ENCODE measurements around the gene USP11.

Gene USP11

GRCh38 chrX:47231167-47231566, 1.6 kb upstream of the USP11 start:
- no peaks in the 10 kb centered on the region for H3K27me3 ChIP-seq (ENCODE audit: control insufficient read depth, insufficient read depth, low read length)
- H3K4me1 ChIP-seq (ENCODE audit: control insufficient read depth, insufficient read depth, low read length): no peaks in the 10 kb centered on the region
- no peak overlapping the region for H3K4me3 ChIP-seq (ENCODE audit: low read length)
- no peak overlapping the region for H3K9ac ChIP-seq (ENCODE audit: low read length)
- no peak overlapping the region for H3K27ac ChIP-seq (ENCODE audit: low read depth, low read length)
- peaks cover 12% of the 10 kb centered on the region for H3K36me3 ChIP-seq (ENCODE audit: control insufficient read depth, insufficient read depth, low read length)

- Histone ChIP-seq H3K4me1 (ENCODE audit: control insufficient read depth, insufficient read depth, low read length) (no peaks in the 10 kb centered on the region), H3K27ac (ENCODE audit: low read depth, low read length) (peak overlapping the region; percentile 95), H3K4me3 (ENCODE audit: low read length) (peak overlapping the region; percentile 72), H3K9ac (ENCODE audit: low read length) (peak overlapping the region; percentile 13), H3K27me3 (ENCODE audit: control insufficient read depth, insufficient read depth, low read length) (no peaks in the 10 kb centered on the region), H3K36me3 (ENCODE audit: control insufficient read depth, insufficient read depth, low read length) (peaks cover 3% of the 10 kb centered on the region)
These were observed 509 bp upstream of the USP11 start for GRCh38 chrX:47232197-47232802.

- Histone ChIP-seq H3K27ac (ENCODE audit: low read depth, low read length) (peak overlapping the region; percentile 95), H3K9ac (ENCODE audit: low read length) (no peak overlapping the region), H3K36me3 (ENCODE audit: control insufficient read depth, insufficient read depth, low read length) (peaks cover 3% of the 10 kb centered on the region)
These were observed 714 bp downstream of the USP11 start for GRCh38 chrX:47233333-47234113.

GRCh38 chrX:47234583-47234982, 1.8 kb downstream of the USP11 start:
- no peaks in the 10 kb centered on the region for H3K36me3 ChIP-seq (ENCODE audit: control insufficient read depth, insufficient read depth, low read length)
- H3K4me3 ChIP-seq (ENCODE audit: low read length): peak overlapping the region; percentile 71
- H3K9ac ChIP-seq (ENCODE audit: low read length): no peak overlapping the region
- H3K27me3 ChIP-seq (ENCODE audit: control insufficient read depth, insufficient read depth, low read length): peaks cover 4% of the 10 kb centered on the region
- H3K27ac ChIP-seq (ENCODE audit: low read depth, low read length): peak overlapping the region; percentile 95
- H3K4me1 ChIP-seq (ENCODE audit: control insufficient read depth, insufficient read depth, low read length): no peaks in the 10 kb centered on the region

More at GRCh38 chrX:47233333-47234113, 714 bp downstream of the USP11 start:
- peak overlapping the region; percentile 71 for H3K4me3 ChIP-seq (ENCODE audit: low read length)
- H3K4me1 ChIP-seq (ENCODE audit: control insufficient read depth, insufficient read depth, low read length): no peaks in the 10 kb centered on the region
- H3K27me3 ChIP-seq (ENCODE audit: control insufficient read depth, insufficient read depth, low read length): no peaks in the 10 kb centered on the region

GRCh38 chrX:47235691-47236103, 2.9 kb downstream of the USP11 start:
- H3K9ac ChIP-seq (ENCODE audit: low read length): no peak overlapping the region
- no peaks in the 10 kb centered on the region for H3K4me1 ChIP-seq (ENCODE audit: control insufficient read depth, insufficient read depth, low read length)
- no peak overlapping the region for H3K4me3 ChIP-seq (ENCODE audit: low read length)
- no peak overlapping the region for H3K27ac ChIP-seq (ENCODE audit: low read depth, low read length)
- H3K27me3 ChIP-seq (ENCODE audit: control insufficient read depth, insufficient read depth, low read length): peaks cover 4% of the 10 kb centered on the region
- H3K36me3 ChIP-seq (ENCODE audit: control insufficient read depth, insufficient read depth, low read length): peaks cover 5% of the 10 kb centered on the region

GRCh38 chrX:47239199-47239598, 6.4 kb downstream of the USP11 start:
- H3K9ac ChIP-seq (ENCODE audit: low read length): no peak overlapping the region
- H3K27ac ChIP-seq (ENCODE audit: low read depth, low read length): no peak overlapping the region
- H3K4me3 ChIP-seq (ENCODE audit: low read length): no peak overlapping the region
- H3K4me1 ChIP-seq (ENCODE audit: control insufficient read depth, insufficient read depth, low read length): no peaks in the 10 kb centered on the region
- peaks cover 16% of the 10 kb centered on the region for H3K36me3 ChIP-seq (ENCODE audit: control insufficient read depth, insufficient read depth, low read length)
- H3K27me3 ChIP-seq (ENCODE audit: control insufficient read depth, insufficient read depth, low read length): peaks cover 9% of the 10 kb centered on the region

- no peak overlapping the region for H3K9ac ChIP-seq (ENCODE audit: low read length)
- peaks cover 9% of the 10 kb centered on the region for H3K27me3 ChIP-seq (ENCODE audit: control insufficient read depth, insufficient read depth, low read length)
- no peaks in the 10 kb centered on the region for H3K4me1 ChIP-seq (ENCODE audit: control insufficient read depth, insufficient read depth, low read length)
- H3K4me3 ChIP-seq (ENCODE audit: low read length): no peak overlapping the region
- H3K36me3 ChIP-seq (ENCODE audit: control insufficient read depth, insufficient read depth, low read length): peaks cover 16% of the 10 kb centered on the region
- no peak overlapping the region for H3K27ac ChIP-seq (ENCODE audit: low read depth, low read length)
These were observed 7.2 kb downstream of the USP11 start for GRCh38 chrX:47239898-47240545.

GRCh38 chrX:47240619-47241018, 7.8 kb downstream of the USP11 start:
- Histone ChIP-seq H3K4me3 (ENCODE audit: low read length) (no peak overlapping the region), H3K4me1 (ENCODE audit: control insufficient read depth, insufficient read depth, low read length) (no peaks in the 10 kb centered on the region), H3K27me3 (ENCODE audit: control insufficient read depth, insufficient read depth, low read length) (peaks cover 9% of the 10 kb centered on the region), H3K36me3 (ENCODE audit: control insufficient read depth, insufficient read depth, low read length) (peaks cover 16% of the 10 kb centered on the region), H3K27ac (ENCODE audit: low read depth, low read length) (no peak overlapping the region), H3K9ac (ENCODE audit: low read length) (no peak overlapping the region)

GRCh38 chrX:47241201-47242011, 8.6 kb downstream of the USP11 start:
- peaks cover 9% of the 10 kb centered on the region for H3K27me3 ChIP-seq (ENCODE audit: control insufficient read depth, insufficient read depth, low read length)
- H3K36me3 ChIP-seq (ENCODE audit: control insufficient read depth, insufficient read depth, low read length): peaks cover 21% of the 10 kb centered on the region
- H3K27ac ChIP-seq (ENCODE audit: low read depth, low read length): no peak overlapping the region
- no peak overlapping the region for H3K9ac ChIP-seq (ENCODE audit: low read length)
- H3K4me3 ChIP-seq (ENCODE audit: low read length): no peak overlapping the region
- no peaks in the 10 kb centered on the region for H3K4me1 ChIP-seq (ENCODE audit: control insufficient read depth, insufficient read depth, low read length)

- peaks cover 21% of the 10 kb centered on the region for H3K36me3 ChIP-seq (ENCODE audit: control insufficient read depth, insufficient read depth, low read length)
- no peak overlapping the region for H3K9ac ChIP-seq (ENCODE audit: low read length)
- peaks cover 9% of the 10 kb centered on the region for H3K27me3 ChIP-seq (ENCODE audit: control insufficient read depth, insufficient read depth, low read length)
- no peaks in the 10 kb centered on the region for H3K4me1 ChIP-seq (ENCODE audit: control insufficient read depth, insufficient read depth, low read length)
- H3K4me3 ChIP-seq (ENCODE audit: low read length): no peak overlapping the region
- no peak overlapping the region for H3K27ac ChIP-seq (ENCODE audit: low read depth, low read length)
These were observed 9.5 kb downstream of the USP11 start for GRCh38 chrX:47242321-47242720.

- Histone ChIP-seq H3K9ac (ENCODE audit: low read length) (no peak overlapping the region), H3K27me3 (ENCODE audit: control insufficient read depth, insufficient read depth, low read length) (peaks cover 9% of the 10 kb centered on the region), H3K4me3 (ENCODE audit: low read length) (no peak overlapping the region), H3K27ac (ENCODE audit: low read depth, low read length) (no peak overlapping the region), H3K36me3 (ENCODE audit: control insufficient read depth, insufficient read depth, low read length) (peaks cover 21% of the 10 kb centered on the region), H3K4me1 (ENCODE audit: control insufficient read depth, insufficient read depth, low read length) (no peaks in the 10 kb centered on the region)
These were observed 10.5 kb downstream of the USP11 start for GRCh38 chrX:47243351-47243750.

GRCh38 chrX:47244676-47245075, 11.9 kb downstream of the USP11 start:
- no peak overlapping the region for H3K27ac ChIP-seq (ENCODE audit: low read depth, low read length)
- H3K4me3 ChIP-seq (ENCODE audit: low read length): no peak overlapping the region
- no peak overlapping the region for H3K9ac ChIP-seq (ENCODE audit: low read length)
- H3K36me3 ChIP-seq (ENCODE audit: control insufficient read depth, insufficient read depth, low read length): peaks cover 21% of the 10 kb centered on the region
- no peaks in the 10 kb centered on the region for H3K4me1 ChIP-seq (ENCODE audit: control insufficient read depth, insufficient read depth, low read length)
- peaks cover 5% of the 10 kb centered on the region for H3K27me3 ChIP-seq (ENCODE audit: control insufficient read depth, insufficient read depth, low read length)
